WTC11 (cell line): ENCODE measurements around the gene FURIN.

Source experiments
- ATF3 ChIP-seq: sonication (generic); formaldehyde crosslinking; conservative IDR thresholded peaks from 2 replicates; pipeline ENCODE4 v1.8.1; 2022; ENCODE audit warnings: mild to moderate bottlenecking, missing genetic modification reagents
- CREB1 ChIP-seq: sonication (generic); formaldehyde crosslinking; IDR thresholded peaks from 2 replicates; pipeline ENCODE4 v1.8.0; 2023; ENCODE audit warnings: mild to moderate bottlenecking, missing genetic modification reagents
- CTCF ChIP-seq: fragments of 200-600 bp; IDR thresholded peaks from 2 replicates; pipeline ENCODE4 v1.8.0; 2022; ENCODE audit warnings: antibody characterized with exemption
- ETV6 ChIP-seq: sonication (generic); formaldehyde crosslinking; IDR thresholded peaks from 2 replicates; pipeline ENCODE4 v1.8.1; 2022; ENCODE audit warnings: mild to moderate bottlenecking, missing genetic modification reagents
- FOXJ3 ChIP-seq: sonication (generic); formaldehyde crosslinking; IDR thresholded peaks from 2 replicates; pipeline ENCODE4 v1.9.0; 2021; ENCODE audit warnings: missing genetic modification reagents, mild to moderate bottlenecking, borderline replicate concordance
- FOXP4 ChIP-seq: sonication (generic); formaldehyde crosslinking; IDR thresholded peaks from 2 replicates; pipeline ENCODE4 v1.8.0; 2022; ENCODE audit warnings: mild to moderate bottlenecking, missing genetic modification reagents
- PRDM15 ChIP-seq: sonication (generic); formaldehyde crosslinking; IDR thresholded peaks from 2 replicates; pipeline ENCODE4 v1.8.0; 2022; ENCODE audit warnings: missing genetic modification reagents
- SP1 ChIP-seq: sonication (generic); formaldehyde crosslinking; conservative IDR thresholded peaks from 2 replicates; pipeline ENCODE4 v1.8.1; 2022; ENCODE audit warnings: missing genetic modification reagents
- TEAD4 ChIP-seq: sonication (generic); formaldehyde crosslinking; IDR thresholded peaks from 2 replicates; pipeline ENCODE4 v1.8.0; 2022; ENCODE audit warnings: mild to moderate bottlenecking, missing genetic modification reagents
- ZMAT4 ChIP-seq: fragments of 250-450 bp; sonication (Bioruptor Pico); IDR thresholded peaks from 2 replicates; pipeline ENCODE4 v1.9.0; 2021; ENCODE audit warnings: mild to moderate bottlenecking
- ZNF121 ChIP-seq: sonication (generic); formaldehyde crosslinking; IDR thresholded peaks from 2 replicates; pipeline ENCODE4 v1.8.0; 2023; ENCODE audit warnings: missing genetic modification reagents
- ZNF232 ChIP-seq: sonication (generic); formaldehyde crosslinking; IDR thresholded peaks from 2 replicates; pipeline ENCODE4 v1.8.0; 2022; ENCODE audit warnings: mild to moderate bottlenecking, missing genetic modification reagents

- TF ChIP-seq CTCF (no peak), ATF3 (CRISPR knock-in tag) (no peak), ZNF121 (CRISPR knock-in tag) (no peak), FOXP4 (CRISPR knock-in tag) (no peak), FOXJ3 (CRISPR knock-in tag) (no peak), TEAD4 (CRISPR knock-in tag) (no peak), ETV6 (CRISPR knock-in tag) (no peak), SP1 (CRISPR knock-in tag) (no peak), ZNF232 (CRISPR knock-in tag) (no peak), ZMAT4 (CRISPR knock-in tag) (no peak), CREB1 (CRISPR knock-in tag) (no peak), PRDM15 (CRISPR knock-in tag) (no peak)
These were observed 5.2 kb downstream of the FURIN start for GRCh38 chr15:90873488-90873997.
